ENCODE data around the gene SPINT3.

DNA sequence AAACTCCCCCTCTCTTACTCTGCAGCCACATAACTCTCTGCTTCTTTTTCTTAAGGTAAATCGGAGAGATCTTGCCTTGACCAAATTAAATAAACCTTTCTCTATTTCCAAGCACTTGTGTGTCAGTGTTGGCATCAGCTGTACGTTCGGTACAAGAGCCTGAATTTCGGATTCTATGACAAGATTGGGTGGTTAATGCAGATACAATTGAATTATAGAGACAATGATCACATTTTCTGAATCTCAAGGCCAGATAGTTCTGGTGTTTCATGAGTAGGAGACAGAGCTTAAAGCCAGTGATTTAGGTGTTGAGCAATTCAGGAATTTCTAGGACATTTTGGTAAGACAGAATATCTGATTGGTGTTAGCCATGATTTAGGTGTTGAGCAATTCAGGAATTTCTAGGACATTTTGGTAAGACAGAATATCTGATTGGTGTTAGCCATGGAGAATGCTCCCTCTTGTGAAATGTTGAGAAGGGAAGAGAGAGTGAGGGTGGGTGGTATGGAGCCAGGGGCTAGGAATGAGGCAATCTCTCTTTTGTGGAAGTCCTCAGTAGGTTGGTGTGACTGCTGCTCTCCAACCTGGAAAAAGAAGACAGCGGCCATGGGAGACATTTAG is 5.1 kb downstream of the SPINT3 start:
- no peak for TF ChIP-seq POLR2A (IDR thresholded peaks at IDR 0.05; ENCODE audit: low read length)
- TF ChIP-seq GATA1 (IDR thresholded peaks at IDR 0.05; ENCODE audit: low read depth, low read length), result no peak
